Inflammatory macrophage treated with lipopolysaccharide for 4 hours (primary cell): Measurements from ENCODE around the gene KSR1.
"Not testable (repeated sequence)": the region's sequence is repeated elsewhere in the genome, so short reads cannot be mapped to it uniquely, and the experiment has no call there.

ENCODE experiments used
- DNase-seq: peaks from one replicate; pipeline ENCODE4 v3.0.0-alpha.2; 2020

Gene KSR1

DNA sequence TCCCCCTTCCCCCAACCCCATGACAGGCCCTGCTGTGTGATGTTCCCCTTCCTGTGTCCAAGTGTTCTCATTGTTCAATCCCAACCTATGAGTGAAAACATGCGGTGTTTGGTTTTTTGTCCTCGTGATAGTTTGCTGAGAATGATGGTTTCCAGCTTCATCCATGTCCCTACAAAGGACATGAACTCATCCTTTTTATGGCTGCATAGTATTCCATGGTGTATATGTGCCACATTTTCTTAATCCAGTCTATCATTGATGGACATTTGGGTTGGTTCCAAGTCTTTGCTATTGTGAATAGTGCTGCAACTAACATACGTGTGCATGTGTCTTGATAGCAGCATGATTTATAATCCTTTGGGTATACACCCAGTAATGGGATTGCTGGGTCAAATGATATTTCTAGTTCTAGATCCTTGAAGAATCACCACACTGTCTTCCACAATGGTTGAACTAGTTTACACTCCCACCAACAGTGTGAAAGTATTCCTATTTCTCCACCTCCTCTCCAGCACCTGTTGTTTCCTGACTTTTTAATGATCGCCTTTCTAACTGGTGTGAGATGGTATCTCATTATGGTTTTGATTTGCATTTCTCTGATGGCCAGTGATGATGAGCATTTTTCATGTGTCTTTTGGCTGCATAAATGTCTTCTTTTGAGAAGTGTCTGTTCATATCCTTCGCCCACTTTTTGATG is 28.9 kb upstream of the KSR1 start:
- DNase-seq = not testable (repeated sequence)

- DNase-seq = no peak
Measured at GRCh38 chr17:27428781-27429505, 27.3 kb upstream of the KSR1 start.

DNA sequence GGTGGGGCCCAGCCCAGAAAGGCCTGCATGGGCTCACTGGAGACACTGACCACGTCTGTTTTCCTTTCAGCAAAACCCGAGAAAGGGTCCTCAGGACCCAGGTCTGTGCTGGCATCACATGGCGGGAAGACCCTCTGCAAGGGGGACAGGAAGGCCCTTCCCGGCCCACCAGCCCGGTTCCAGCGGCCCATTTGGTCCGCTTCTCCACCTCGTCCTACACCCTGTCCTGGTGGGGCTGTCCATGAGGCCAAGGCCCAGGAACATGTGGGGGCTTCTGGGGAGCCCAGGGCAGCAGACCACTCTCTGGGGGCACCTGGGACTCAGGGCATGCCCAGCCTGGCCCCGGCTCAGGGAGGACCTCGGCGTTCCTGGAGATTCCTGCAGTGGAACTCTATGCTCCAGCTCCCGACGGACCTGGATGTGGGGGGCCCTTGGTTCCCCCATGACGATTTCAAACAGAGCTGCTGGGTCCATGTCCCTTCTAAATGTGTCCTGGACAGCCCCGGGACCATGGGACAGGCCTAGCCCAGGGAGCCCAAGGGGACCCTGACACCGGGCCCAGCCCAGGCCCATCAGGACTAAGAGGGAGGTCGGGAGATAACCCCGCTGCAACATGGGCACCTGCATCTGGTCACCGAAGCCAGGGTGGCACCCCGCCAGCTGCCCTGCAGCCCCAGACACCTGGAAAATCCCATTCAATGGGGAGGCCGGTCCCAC is 26.4 kb upstream of the KSR1 start:
- no peak for DNase-seq

- no peak for DNase-seq
Measured at GRCh38 chr17:27430383-27430840, 25.8 kb upstream of the KSR1 start.

DNA sequence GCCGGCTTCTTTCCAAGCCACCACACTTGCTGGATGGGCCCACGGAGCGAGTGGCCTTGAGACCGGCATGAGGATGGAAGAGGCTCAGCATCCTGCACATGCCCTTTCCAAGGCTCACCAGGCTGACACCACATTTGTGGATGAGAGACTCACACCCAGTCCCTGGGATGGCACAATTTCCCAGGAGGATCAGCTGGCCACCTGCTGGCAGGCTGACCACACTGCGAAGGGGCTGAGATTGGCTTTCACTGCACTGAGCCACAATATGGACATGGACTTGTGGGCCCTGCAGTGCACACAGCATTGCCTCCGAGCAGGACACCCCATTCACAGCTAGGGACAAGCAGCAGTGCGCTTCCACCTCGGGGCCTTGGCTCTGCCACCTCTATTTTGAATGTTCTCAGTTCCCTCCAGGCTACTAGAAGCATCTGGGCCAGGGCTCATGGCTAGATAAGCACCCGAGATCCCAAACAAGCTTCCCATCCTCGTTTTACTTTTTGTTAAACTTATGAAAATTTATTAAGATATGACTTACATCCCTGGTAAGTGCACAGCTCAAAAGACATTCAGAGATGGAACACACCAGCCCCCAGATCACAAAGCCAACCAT is 25.3 kb upstream of the KSR1 start:
- DNase-seq = peak; percentile 48

DNA sequence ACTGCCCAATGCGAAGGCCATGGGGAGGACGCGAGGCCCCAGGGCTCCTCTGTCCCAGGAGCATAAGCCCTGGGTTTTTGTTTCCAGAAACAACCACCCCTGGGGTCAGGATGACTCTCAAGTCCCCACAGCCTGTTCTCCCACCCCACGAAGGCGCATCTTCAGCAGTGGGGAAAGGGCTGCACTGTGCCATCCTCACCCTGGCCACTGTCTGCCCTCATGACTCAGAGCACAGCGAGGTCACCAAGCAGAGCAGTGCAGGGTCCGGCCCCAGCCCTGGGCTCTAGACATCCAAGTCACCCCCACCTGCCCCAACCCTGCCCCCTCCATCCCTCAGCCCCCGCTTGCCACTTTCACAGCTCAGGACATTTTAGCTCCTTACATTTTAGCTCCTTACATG is 22.7 kb upstream of the KSR1 start:
- DNase-seq = no peak

DNA sequence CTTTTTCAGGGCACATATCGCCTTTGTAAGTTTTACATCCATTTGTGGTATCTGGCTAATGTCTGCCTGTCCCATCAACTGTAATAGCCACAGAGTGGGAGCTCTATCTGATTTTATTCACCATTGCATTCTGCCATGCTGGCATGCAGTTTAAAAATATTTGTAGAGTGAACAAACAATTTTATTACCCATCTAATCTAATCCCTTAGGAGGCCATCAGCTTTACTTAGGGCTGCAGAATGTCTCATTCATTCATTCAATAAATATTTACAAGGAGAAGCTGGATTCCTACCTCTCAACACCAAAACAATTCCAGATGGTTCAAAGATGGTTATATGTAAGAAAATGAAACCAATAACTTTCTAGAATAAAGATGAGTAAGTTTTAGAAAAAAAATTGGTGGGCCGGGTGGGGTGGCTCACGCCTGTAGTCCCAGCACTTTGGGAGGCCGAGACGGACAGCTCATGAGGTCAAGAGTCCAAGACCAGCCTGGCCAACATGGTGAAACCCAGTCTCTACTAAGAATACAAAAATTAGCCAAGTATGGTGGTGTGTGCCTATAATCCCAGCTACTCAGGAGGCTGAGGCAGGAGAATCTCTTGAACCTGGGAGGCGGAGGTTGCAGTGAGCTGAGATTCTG is 20.7 kb upstream of the KSR1 start:
- DNase-seq = not testable (repeated sequence)

GRCh38 chr17:27438348-27438998 is 17.8 kb upstream of the KSR1 start:
- no peak for DNase-seq

DNA sequence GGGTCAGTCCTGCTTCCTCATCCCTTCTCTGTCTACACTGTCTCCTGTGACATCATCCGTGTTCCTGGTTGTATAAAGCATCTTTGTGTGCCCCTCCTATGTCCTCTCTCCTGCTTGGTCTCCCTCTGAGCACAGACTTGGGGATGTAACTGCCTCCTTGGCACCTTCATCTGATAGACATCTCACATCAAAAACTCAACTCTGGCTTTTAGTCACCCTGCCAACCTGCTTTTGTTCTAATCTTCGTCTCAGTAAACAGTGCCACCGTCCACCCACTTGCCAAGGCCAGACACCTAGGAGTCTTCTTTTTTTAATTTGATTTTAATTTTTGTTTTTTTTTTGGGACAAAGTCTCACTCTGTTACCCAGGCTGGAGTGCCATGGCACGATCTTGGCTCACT is 16.9 kb upstream of the KSR1 start:
- DNase-seq = no peak

DNA sequence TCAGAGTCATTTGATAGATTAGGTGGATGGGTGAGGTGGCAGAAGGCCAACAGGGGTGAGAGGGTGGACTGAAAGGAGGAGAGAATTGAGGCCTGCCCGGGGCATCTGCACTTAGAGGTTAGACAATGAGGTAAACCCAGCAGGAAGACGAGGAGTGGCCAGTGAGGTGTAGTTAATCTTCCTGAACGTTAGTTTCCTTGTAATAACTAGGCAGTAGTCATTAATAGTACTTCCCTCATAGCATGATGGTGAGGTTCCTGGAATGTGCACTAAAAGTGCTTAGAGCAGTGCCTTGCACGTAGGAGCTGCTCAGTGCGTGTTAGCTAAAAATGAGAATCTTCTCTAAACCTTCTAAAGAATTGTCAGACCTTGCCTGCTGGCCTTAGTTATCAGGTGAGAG is 13.5 kb upstream of the KSR1 start:
- DNase-seq = no peak

GRCh38 chr17:27443491-27443890 is 12.8 kb upstream of the KSR1 start:
- DNase-seq = no peak

GRCh38 chr17:27445971-27446370 is 10.3 kb upstream of the KSR1 start:
- no peak for DNase-seq

GRCh38 chr17:27446569-27447301 is 9.5 kb upstream of the KSR1 start:
- DNase-seq = no peak

DNA sequence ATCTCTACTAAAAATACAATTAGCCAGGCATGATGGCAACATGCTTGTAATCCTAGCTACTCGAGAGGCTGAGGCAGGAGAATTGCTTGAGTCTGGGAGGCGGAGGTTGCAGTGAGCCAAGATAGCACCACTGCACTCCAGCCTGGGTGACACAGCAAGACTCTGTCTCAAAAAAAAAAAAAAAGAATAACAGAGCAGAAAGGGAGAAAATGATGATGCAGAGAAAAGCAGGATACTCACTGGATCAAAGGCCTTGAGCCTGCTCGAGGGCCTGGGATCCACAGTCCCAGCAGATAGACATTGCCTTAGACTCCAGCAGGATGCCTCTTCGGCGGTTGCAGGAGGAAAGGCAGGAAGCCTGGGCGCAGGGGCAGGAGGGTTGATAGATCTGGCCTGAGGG is 7.7 kb upstream of the KSR1 start:
- not testable (repeated sequence) for DNase-seq

GRCh38 chr17:27449541-27449940 is 6.7 kb upstream of the KSR1 start:
- no peak for DNase-seq

- DNase-seq = no peak
Measured at GRCh38 chr17:27449988-27450387, 6.3 kb upstream of the KSR1 start.

GRCh38 chr17:27450416-27450815 is 5.8 kb upstream of the KSR1 start:
- no peak for DNase-seq

- no peak for DNase-seq
Measured at GRCh38 chr17:27451906-27452305, 4.3 kb upstream of the KSR1 start.

- no peak for DNase-seq
Measured at GRCh38 chr17:27452828-27453227, 3.4 kb upstream of the KSR1 start.

DNA sequence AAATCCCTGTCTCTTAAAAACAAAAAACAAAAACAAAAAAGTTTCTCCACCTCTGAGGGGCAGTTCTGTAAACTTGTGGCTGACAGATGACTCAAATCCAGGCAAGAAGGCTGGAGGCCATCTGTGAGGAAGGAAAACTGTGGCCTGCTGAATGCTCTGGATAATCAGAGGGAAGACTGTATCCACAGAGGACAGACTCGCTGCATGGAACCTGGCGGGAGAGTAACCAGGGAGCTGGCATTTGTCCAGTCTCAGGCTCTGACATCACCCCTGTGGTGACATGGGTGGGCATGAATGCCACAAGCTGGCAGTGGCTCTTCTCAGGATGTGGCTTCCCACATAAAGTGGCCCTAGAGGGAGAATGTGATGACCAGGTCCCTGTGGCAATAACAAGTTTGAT is 2.8 kb upstream of the KSR1 start:
- DNase-seq = no peak

GRCh38 chr17:27454089-27454488 is 2.2 kb upstream of the KSR1 start:
- no peak for DNase-seq
